IMR-90 (cell line): ENCODE results near the gene VEGFA. TPM values are rescaled to one million over a fixed set of nuclear protein-coding genes. Genes with fewer than 3 reads are reported as not detected.

Experiments used
- ATAC-seq: fragments of 200-7000 bp; cut with Tn5 transposase; 2 replicates; pipeline ENCODE4 v1.9.1; 2020; ENCODE audit warnings: low read depth, mild to moderate bottlenecking, moderate library complexity
- BruUV-seq: library from RNA; stranded (reverse); fragments of 400-500 nt; replicated peaks from 2 replicates; lab custom pipeline; 2021; lab: Mats Ljungman, UMichigan
- CTCF ChIA-PET: fragments of 300-600 bp; formaldehyde crosslinking; extraction: SDS; loops from one replicate; lab custom pipeline; 2021; ENCODE audit warnings: antibody characterized with exemption; lab: Yijun Ruan, JAX
- POLR2A ChIA-PET: fragments of 300-600 bp; sonication (Branson Sonifier 250); formaldehyde crosslinking; loops from one replicate; lab custom pipeline; 2022; ENCODE audit warnings: antibody characterized with exemption; ENCODE audit not compliant: unreplicated experiment; lab: Charles Lee
- DNase-seq: peaks from one replicate; pipeline ENCODE4 v3.0.0; 2013
- H2AFZ ChIP-seq: replicated peaks from 2 replicates; pipeline ENCODE3; 2013; ENCODE audit warnings: low read length, mild to moderate bottlenecking; ENCODE audit not compliant: poor library complexity
- H2AK5ac ChIP-seq: 2 replicates; pipeline ENCODE4 v1.6.1; 2013; ENCODE audit warnings: low read depth, low read length, inconsistent platforms
- H2AK9ac ChIP-seq: replicated peaks from 2 replicates; pipeline ENCODE3; 2013; ENCODE audit warnings: mild to moderate bottlenecking, low read depth, low read length, moderate library complexity; ENCODE audit not compliant: poor library complexity
- H2BK120ac ChIP-seq: 2 replicates; pipeline ENCODE4 v1.6.1; 2013; ENCODE audit warnings: low read depth, low read length, inconsistent platforms
- H2BK15ac ChIP-seq: 3 replicates; pipeline ENCODE4 v1.6.1; 2013; ENCODE audit warnings: low read depth, low read length, inconsistent platforms
- H2BK20ac ChIP-seq: 2 replicates; pipeline ENCODE4 v1.6.1; 2013; ENCODE audit warnings: low read depth, mild to moderate bottlenecking, inconsistent platforms, low read length, moderate library complexity
- H2BK5ac ChIP-seq: 2 replicates; pipeline ENCODE4 v1.6.1; 2013; ENCODE audit warnings: mild to moderate bottlenecking, low read depth, low read length, inconsistent platforms; ENCODE audit not compliant: poor library complexity, severe bottlenecking
- H3K14ac ChIP-seq: replicated peaks from 2 replicates; pipeline ENCODE4 v1.6.1; 2013; ENCODE audit warnings: low read depth, low read length, inconsistent platforms
- H3K18ac ChIP-seq: 2 replicates; pipeline ENCODE4 v1.6.1; 2013; ENCODE audit warnings: low read depth, low read length, control low read depth
- H3K23ac ChIP-seq: 2 replicates; pipeline ENCODE4 v1.6.1; 2013; ENCODE audit warnings: low read depth, low read length, inconsistent platforms
- H3K27ac ChIP-seq: 2 replicates; pipeline ENCODE4 v1.5.1; 2013; ENCODE audit warnings: mild to moderate bottlenecking, control low read depth, low read length; ENCODE audit not compliant: insufficient read depth
- H3K27me3 ChIP-seq: 2 replicates; pipeline ENCODE4 v1.6.1; 2013; ENCODE audit warnings: low read length; ENCODE audit not compliant: control insufficient read depth, insufficient read depth
- H3K36me3 ChIP-seq: 2 replicates; pipeline ENCODE4 v1.6.1; 2013; ENCODE audit warnings: low read length, mixed read lengths; ENCODE audit not compliant: control insufficient read depth, insufficient read depth
- H3K4ac ChIP-seq: 2 replicates; pipeline ENCODE4 v1.6.1; 2013; ENCODE audit warnings: low read depth, low read length, inconsistent platforms
- H3K4me1 ChIP-seq: 2 replicates; pipeline ENCODE4 v1.6.1; 2013; ENCODE audit warnings: low read length, mixed read lengths; ENCODE audit not compliant: control insufficient read depth, insufficient read depth
- H3K4me2 ChIP-seq: 2 replicates; pipeline ENCODE4 v1.6.1; 2013; ENCODE audit warnings: low read depth, mild to moderate bottlenecking, control low read depth, low read length, moderate library complexity
- H3K4me3 ChIP-seq: 2 replicates; pipeline ENCODE4 v1.5.1; 2013; ENCODE audit warnings: low read depth, mild to moderate bottlenecking, control low read depth, low read length, moderate library complexity; ENCODE audit not compliant: insufficient read depth
- H3K56ac ChIP-seq: 2 replicates; pipeline ENCODE4 v1.6.1; 2013; ENCODE audit warnings: low read length, inconsistent platforms; ENCODE audit not compliant: insufficient read depth; ENCODE audit errors: extremely low read depth
- H3K79me1 ChIP-seq, 2 experiments: 2 replicates each; pipeline ENCODE4 v1.6.1; 2013; ENCODE audit warnings: low read length in 2 of 2, inconsistent platforms in 1 of 2, low read depth in 1 of 2
- H3K9ac ChIP-seq: 2 replicates; pipeline ENCODE4 v1.6.1; 2013; ENCODE audit warnings: low read depth, low read length, control low read depth
- H3K9me1 ChIP-seq: 2 replicates; pipeline ENCODE4 v1.6.1; 2013; ENCODE audit warnings: low read length, inconsistent platforms; ENCODE audit not compliant: insufficient read depth
- H3K9me3 ChIP-seq: 2 replicates; pipeline ENCODE4 v1.6.1; 2013; ENCODE audit warnings: low read length; ENCODE audit not compliant: control insufficient read depth, insufficient read depth
- H4K20me1 ChIP-seq: 2 replicates; pipeline ENCODE4 v1.6.1; 2013; ENCODE audit warnings: low read length, inconsistent platforms; ENCODE audit not compliant: insufficient read depth
- H4K5ac ChIP-seq: 2 replicates; pipeline ENCODE4 v1.6.1; 2013; ENCODE audit warnings: mild to moderate bottlenecking, low read depth, low read length, control low read depth
- H4K8ac ChIP-seq, 2 experiments: 2 replicates each; pipeline ENCODE4 v1.6.1; 2013; ENCODE audit warnings: low read depth in 2 of 2, low read length in 2 of 2, control low read depth in 1 of 2, inconsistent platforms in 1 of 2
- H4K91ac ChIP-seq: 2 replicates; pipeline ENCODE4 v1.6.1; 2013; ENCODE audit warnings: low read depth, low read length, inconsistent platforms; ENCODE audit not compliant: insufficient read depth
- CEBPB ChIP-seq: IDR thresholded peaks from 2 replicates; pipeline ENCODE4 v1.6.1; 2012; ENCODE audit warnings: low read depth, low read length, improper control_type of control experiment
- CHD1 ChIP-seq: IDR thresholded peaks from 2 replicates; pipeline ENCODE4 v1.6.1; 2012; ENCODE audit warnings: low read depth, low read length, improper control_type of control experiment
- FOS ChIP-seq: fragments of 150-350 bp; IDR thresholded peaks from 2 replicates; pipeline ENCODE4 v1.6.1; 2016; ENCODE audit warnings: low read depth, low read length
- MXI1 ChIP-seq: IDR thresholded peaks from 2 replicates; pipeline ENCODE4 v1.6.1; 2012; ENCODE audit warnings: low read depth, mild to moderate bottlenecking, low read length, moderate library complexity, borderline replicate concordance
- NFE2L2 ChIP-seq: fragments of 150-350 bp; IDR thresholded peaks from 2 replicates; pipeline ENCODE4 v1.6.1; 2016; ENCODE audit warnings: low read depth, mild to moderate bottlenecking, low read length
- RFX5 ChIP-seq: IDR thresholded peaks from 2 replicates; pipeline ENCODE4 v1.8.0; 2012; ENCODE audit warnings: low read depth, mild to moderate bottlenecking, low read length, moderate library complexity
- SMC3 ChIP-seq: fragments of 150-350 bp; IDR thresholded peaks from 2 replicates; pipeline ENCODE4 v1.6.1; 2016; ENCODE audit warnings: low read depth, mild to moderate bottlenecking, antibody characterized with exemption, low read length, moderate library complexity
- WGBS, 2 experiments: methylation state at CpG; one replicate each; pipeline versions ENCODE4 v1.1.5 to v1.1.7; 2013; ENCODE audit warnings: missing lambda C conversion rate in 2 of 2; ENCODE audit not compliant: insufficient read length in 1 of 2; ENCODE audit errors: extremely low coverage in 2 of 2; 5-methylcytosine and 5-hydroxymethylcytosine counted together
- dilution Hi-C: fragments of 300-500 bp; cut with HindIII; formaldehyde crosslinking; loops from one replicate; pipeline ENCODE4 v1.14.3; 2018; ENCODE audit warnings: low sequenced_read_pairs; ENCODE audit not compliant: unreplicated experiment
- in situ Hi-C: fragments of 300-500 bp; cut with MboI; formaldehyde crosslinking; loops from 3 replicates; pipeline ENCODE4 v1.14.3; 2019; ENCODE audit warnings: low sequenced_read_pairs, inconsistent platforms, mixed read lengths
- intact Hi-C: fragments of 100-400 bp; cut with micrococcal nuclease; formaldehyde crosslinking; loops from 2 replicates; pipeline ENCODE4 v1.10.0; 2022
- polyA plus RNA-seq, 3 experiments: library from polyadenylated mRNA; depleted of rRNA; stranded (reverse); fragments of >200 nt; gene quantifications; 2 replicates each; pipeline ENCODE4 v1.2.3, GENCODE V29; 2012; ENCODE audit warnings: low replicate concordance in 1 of 3
- total RNA-seq: library from RNA; depleted of rRNA; stranded (reverse); fragments of >200 nt; gene quantifications from 2 replicates; pipeline ENCODE4 v1.2.3, GENCODE V29; 2012
- TF ChIP-seq, protein P1 (sequence below): fragments of 150-350 bp; IDR thresholded peaks from 2 replicates; pipeline ENCODE4 v1.6.1; 2016; ENCODE audit warnings: low read depth, mild to moderate bottlenecking, low read length, moderate library complexity, borderline replicate concordance
- TF ChIP-seq, protein P2 (sequence below): fragments of 150-350 bp; IDR thresholded peaks from 2 replicates; pipeline ENCODE4 v1.6.1; 2017; ENCODE audit warnings: mild to moderate bottlenecking, antibody characterized with exemption, low read length, low read depth

Gene VEGFA
- total and polyA plus RNA-seq, 2 of the 4 experiments (the other 2 are of a cell fraction): 190 to 234 TPM

DNA sequence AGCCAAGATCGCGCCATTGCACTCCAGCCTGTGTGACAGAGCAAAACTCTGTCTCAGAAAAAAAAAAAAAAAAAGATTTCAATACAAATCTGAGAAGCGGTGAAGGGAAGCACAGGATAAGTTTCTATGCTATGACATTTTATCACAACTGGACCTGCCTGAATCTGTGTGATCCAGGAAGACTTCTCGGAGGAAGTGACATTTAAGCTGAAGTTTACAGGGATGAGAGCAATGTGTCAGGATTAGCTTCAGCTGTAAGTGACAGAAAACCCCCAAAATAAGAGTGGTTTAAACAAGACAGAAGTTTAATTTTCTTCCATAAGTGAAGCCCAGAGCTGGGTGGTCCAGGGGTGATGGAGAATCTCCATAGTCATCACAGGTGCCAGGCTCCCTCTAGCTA, 49.0 kb upstream of the VEGFA start (continued):
- TF ChIP-seq, protein P1, sequence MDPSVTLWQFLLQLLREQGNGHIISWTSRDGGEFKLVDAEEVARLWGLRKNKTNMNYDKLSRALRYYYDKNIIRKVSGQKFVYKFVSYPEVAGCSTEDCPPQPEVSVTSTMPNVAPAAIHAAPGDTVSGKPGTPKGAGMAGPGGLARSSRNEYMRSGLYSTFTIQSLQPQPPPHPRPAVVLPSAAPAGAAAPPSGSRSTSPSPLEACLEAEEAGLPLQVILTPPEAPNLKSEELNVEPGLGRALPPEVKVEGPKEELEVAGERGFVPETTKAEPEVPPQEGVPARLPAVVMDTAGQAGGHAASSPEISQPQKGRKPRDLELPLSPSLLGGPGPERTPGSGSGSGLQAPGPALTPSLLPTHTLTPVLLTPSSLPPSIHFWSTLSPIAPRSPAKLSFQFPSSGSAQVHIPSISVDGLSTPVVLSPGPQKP: no peak
- TF ChIP-seq RFX5 (no peak), NFE2L2 (no peak), FOS (no peak), SMC3 (no peak)

DNA sequence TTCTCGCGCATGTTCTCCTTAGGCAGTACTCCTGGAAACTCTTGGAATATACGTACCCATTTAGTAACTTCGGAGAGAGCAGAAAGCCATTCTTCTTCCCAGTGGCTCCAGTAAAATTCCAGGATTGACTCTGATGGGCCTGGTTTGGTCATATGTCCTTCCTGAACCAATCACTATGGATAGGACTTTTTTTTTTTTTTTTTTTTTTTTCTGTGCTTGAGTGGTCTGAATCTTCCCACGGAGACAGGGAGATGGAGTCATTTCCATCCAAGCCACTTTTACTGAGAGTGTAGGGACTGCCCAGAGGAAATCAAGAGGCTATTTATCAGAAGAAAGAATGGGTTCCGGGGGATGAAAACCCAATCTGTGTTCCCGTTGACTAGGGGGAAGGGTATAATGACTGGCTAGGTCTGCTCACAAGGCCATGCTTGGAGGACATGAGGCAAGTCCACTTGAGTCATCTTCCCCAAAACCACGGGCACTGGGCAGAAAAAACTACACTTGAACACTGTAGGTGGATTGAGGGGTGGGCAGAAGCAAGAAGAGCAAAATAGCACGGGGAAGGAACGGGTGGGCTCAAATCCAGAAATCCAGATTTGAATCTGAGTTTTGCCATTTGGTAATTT, 47.0 kb upstream of the VEGFA start:
- Histone ChIP-seq H3K9me3 (no peaks in the 10 kb centered on the region), H2AK5ac (peak overlapping the region; percentile 60; the same call in 1 of the 2 replicates), H3K4me2 (no peak overlapping the region), H3K4ac (no peak overlapping the region), H3K9me1 (peaks cover 13% of the 10 kb centered on the region; the same call in 1 of the 2 replicates), H2AFZ (no peak overlapping the region), H2BK120ac (no peak overlapping the region), H2AK9ac (no peak overlapping the region), H4K8ac (no peak overlapping the region), H3K18ac (no peak overlapping the region), H4K5ac (no peak overlapping the region), H2BK5ac (no peak overlapping the region), H3K79me1 (no peaks in the 10 kb centered on the region), H3K56ac (no peak overlapping the region), H3K9ac (no peak overlapping the region), H4K91ac (no peak overlapping the region), H2BK15ac (no peak overlapping the region), H3K4me3 (no peak overlapping the region), H3K36me3 (no peaks in the 10 kb centered on the region), H3K27ac (no peak overlapping the region), H3K23ac (no peak overlapping the region), H3K14ac (no peak overlapping the region), H4K20me1 (no peaks in the 10 kb centered on the region), H3K4me1 (peaks cover 20% of the 10 kb centered on the region), H3K27me3 (peaks cover 15% of the 10 kb centered on the region), H2BK20ac (no peak overlapping the region)
- DNase-seq: no peak
- BruUV-seq: no TSS peak
- no peak for ATAC-seq
- CTCF ChIA-PET: no interaction called here
- dilution Hi-C loops: no loop called here
- intact Hi-C loops: no loop called here
- POLR2A ChIA-PET: no interaction called here
- in situ Hi-C loops: no loop called here
- 90% methylated on average over 2 of the region's 10 CpGs; no CpG with 5 or more reads in 1 of the 2 experiments for WGBS, 2 experiments
- TF ChIP-seq, protein P2, sequence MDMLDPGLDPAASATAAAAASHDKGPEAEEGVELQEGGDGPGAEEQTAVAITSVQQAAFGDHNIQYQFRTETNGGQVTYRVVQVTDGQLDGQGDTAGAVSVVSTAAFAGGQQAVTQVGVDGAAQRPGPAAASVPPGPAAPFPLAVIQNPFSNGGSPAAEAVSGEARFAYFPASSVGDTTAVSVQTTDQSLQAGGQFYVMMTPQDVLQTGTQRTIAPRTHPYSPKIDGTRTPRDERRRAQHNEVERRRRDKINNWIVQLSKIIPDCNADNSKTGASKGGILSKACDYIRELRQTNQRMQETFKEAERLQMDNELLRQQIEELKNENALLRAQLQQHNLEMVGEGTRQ: peak; percentile 76
- no peak for TF ChIP-seq CHD1
- TF ChIP-seq MXI1: no peak
- TF ChIP-seq CEBPB: no peak
- TF ChIP-seq NFE2L2: no peak
- TF ChIP-seq, protein P1: no peak
- TF ChIP-seq FOS: no peak
- no peak for TF ChIP-seq RFX5
- TF ChIP-seq SMC3: no peak
